ENCODE data around the gene NXPH4. TPM values are rescaled to one million over a fixed set of nuclear protein-coding genes. Genes with fewer than 3 reads are reported as not detected.

The NXPH4 gene
- polyA plus RNA-seq, 1 experiment, result 2.8 TPM

DNA sequence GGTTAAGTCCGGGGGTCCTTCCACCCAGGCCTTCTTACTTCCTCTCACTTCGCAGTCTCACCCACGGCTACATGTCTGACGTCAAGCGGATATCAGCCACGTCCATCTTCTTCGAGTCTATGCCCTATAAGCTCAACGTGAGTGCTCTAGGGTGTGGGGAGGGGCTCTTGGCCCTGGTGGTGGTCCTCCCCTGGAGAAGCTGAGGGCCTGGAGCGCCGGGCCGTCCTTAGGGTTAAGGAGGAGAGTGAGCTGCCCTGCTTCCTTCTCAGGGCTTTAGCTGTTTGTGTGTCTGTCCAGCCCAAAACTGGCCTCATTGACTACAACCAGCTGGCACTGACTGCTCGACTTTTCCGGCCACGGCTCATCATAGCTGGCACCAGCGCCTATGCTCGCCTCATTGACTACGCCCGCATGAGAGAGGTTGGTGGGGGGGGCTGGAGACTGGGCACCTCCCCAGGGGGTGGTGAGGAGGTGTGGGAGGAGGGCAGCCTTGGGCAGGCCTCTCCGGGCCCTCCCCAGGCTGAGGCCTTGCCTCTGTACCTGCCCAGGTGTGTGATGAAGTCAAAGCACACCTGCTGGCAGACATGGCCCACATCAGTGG, 15.7 kb downstream of the NXPH4 start:
- Histone ChIP-seq H3K4me3 (ENCODE audit: low read depth, low read length) (no peak overlapping the region), H3K27me3 (ENCODE audit: control insufficient read depth, insufficient read depth, low read length) (no peaks in the 10 kb centered on the region), H3K36me3 (ENCODE audit: control insufficient read depth, insufficient read depth, low read length) (peaks cover 42% of the 10 kb centered on the region)
- CTCF ChIA-PET, result interaction anchor here (2.1 to 12.2 kb wide), 3 partner anchors 9 to 223 kb away, joined by 4 to 235 read pairs (median 135); partner anchors contain the start of gene INHBE
- POLR2A ChIA-PET, result no interaction called here
- TF ChIP-seq, protein P1, sequence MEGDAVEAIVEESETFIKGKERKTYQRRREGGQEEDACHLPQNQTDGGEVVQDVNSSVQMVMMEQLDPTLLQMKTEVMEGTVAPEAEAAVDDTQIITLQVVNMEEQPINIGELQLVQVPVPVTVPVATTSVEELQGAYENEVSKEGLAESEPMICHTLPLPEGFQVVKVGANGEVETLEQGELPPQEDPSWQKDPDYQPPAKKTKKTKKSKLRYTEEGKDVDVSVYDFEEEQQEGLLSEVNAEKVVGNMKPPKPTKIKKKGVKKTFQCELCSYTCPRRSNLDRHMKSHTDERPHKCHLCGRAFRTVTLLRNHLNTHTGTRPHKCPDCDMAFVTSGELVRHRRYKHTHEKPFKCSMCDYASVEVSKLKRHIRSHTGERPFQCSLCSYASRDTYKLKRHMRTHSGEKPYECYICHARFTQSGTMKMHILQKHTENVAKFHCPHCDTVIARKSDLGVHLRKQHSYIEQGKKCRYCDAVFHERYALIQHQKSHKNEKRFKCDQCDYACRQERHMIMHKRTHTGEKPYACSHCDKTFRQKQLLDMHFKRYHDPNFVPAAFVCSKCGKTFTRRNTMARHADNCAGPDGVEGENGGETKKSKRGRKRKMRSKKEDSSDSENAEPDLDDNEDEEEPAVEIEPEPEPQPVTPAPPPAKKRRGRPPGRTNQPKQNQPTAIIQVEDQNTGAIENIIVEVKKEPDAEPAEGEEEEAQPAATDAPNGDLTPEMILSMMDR (IDR thresholded peaks at IDR 0.05; ENCODE audit: insufficient read depth, low read depth, low read length), result no peak
- no peak for DNase-seq (ENCODE audit: low read depth)

DNA sequence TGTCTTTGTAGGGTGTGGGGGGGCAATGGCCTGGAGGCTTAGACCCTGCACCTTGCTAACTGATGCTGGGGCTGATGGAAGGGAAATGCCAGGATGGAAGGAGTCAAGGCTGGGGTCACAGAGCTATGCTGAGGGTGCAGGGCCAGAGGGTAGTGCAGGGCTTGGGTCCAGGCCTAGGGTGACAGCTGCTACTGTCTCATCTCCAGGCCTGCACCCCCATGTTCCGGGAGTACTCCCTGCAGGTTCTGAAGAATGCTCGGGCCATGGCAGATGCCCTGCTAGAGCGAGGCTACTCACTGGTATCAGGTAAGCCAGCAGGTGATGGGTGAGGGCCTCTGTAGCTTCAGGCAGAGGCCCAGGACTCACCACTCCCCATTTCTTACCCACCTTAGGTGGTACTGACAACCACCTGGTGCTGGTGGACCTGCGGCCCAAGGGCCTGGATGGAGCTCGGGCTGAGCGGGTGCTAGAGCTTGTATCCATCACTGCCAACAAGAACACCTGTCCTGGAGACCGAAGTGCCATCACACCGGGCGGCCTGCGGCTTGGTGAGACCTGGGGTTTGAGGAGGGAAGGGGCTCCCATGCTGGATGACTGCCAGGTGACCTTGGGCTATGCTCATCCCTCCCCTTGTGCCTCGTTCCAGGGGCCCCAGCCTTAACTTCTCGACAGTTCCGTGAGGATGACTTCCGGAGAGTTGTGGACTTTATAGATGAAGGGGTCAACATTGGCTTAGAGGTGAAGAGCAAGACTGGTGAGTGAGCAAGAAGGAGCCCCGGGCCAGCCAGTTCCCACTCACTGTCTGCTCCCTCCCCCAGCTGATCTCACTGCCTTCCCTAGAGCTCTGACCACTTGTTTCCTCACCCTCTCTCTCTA, 17.0 kb downstream of the NXPH4 start:
- TF ChIP-seq, protein P1 (IDR thresholded peaks at IDR 0.05; ENCODE audit: insufficient read depth, low read depth, low read length), result no peak
- H3K36me3 ChIP-seq (ENCODE audit: control insufficient read depth, insufficient read depth, low read length), result peaks cover 42% of the 10 kb centered on the region
- CTCF ChIA-PET, result interaction anchor here (1.0 to 12.2 kb wide), 4 partner anchors 8 to 222 kb away, joined by 4 to 235 read pairs (median 70); partner anchors contain the start of gene INHBE
- no peak for DNase-seq (ENCODE audit: low read depth)
- no peak overlapping the region for H3K4me3 ChIP-seq (ENCODE audit: low read depth, low read length)
- H3K27me3 ChIP-seq (ENCODE audit: control insufficient read depth, insufficient read depth, low read length), result no peaks in the 10 kb centered on the region
- POLR2A ChIA-PET, result no interaction called here

DNA sequence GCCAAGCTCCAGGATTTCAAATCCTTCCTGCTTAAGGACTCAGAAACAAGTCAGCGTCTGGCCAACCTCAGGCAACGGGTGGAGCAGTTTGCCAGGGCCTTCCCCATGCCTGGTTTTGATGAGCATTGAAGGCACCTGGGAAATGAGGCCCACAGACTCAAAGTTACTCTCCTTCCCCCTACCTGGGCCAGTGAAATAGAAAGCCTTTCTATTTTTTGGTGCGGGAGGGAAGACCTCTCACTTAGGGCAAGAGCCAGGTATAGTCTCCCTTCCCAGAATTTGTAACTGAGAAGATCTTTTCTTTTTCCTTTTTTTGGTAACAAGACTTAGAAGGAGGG, 17.6 kb downstream of the NXPH4 start:
- TF ChIP-seq, protein P1 (IDR thresholded peaks at IDR 0.05; ENCODE audit: insufficient read depth, low read depth, low read length), result no peak
- DNase-seq (ENCODE audit: low read depth), result no peak
- Histone ChIP-seq H3K27me3 (ENCODE audit: control insufficient read depth, insufficient read depth, low read length) (no peaks in the 10 kb centered on the region), H3K36me3 (ENCODE audit: control insufficient read depth, insufficient read depth, low read length) (peaks cover 42% of the 10 kb centered on the region), H3K4me3 (ENCODE audit: low read depth, low read length) (no peak overlapping the region)
- CTCF ChIA-PET, result interaction anchor here (2.1 to 12.2 kb wide), 3 partner anchors 7 to 221 kb away, joined by 4 to 235 read pairs (median 135); partner anchors contain the start of gene INHBE
- POLR2A ChIA-PET, result no interaction called here

DNA sequence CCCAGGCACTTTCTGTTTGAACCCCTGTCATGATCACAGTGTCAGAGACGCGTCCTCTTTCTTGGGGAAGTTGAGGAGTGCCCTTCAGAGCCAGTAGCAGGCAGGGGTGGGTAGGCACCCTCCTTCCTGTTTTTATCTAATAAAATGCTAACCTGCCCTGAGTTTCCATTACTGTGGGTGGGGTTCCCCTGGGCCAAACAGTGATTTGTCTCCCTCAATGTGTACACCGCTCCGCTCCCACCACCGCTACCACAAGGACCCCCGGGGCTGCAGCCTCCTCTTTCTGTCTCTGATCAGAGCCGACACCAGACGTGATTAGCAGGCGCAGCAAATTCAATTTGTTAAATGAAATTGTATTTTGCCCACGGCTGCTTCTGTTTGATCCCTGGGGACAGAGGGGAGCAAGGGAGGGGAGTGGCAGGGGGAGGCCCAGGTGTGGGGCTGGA, 18.0 kb downstream of the NXPH4 start:
- Histone ChIP-seq H3K4me3 (ENCODE audit: low read depth, low read length) (no peak overlapping the region), H3K36me3 (ENCODE audit: control insufficient read depth, insufficient read depth, low read length) (peaks cover 42% of the 10 kb centered on the region), H3K27me3 (ENCODE audit: control insufficient read depth, insufficient read depth, low read length) (no peaks in the 10 kb centered on the region)
- TF ChIP-seq, protein P1 (IDR thresholded peaks at IDR 0.05; ENCODE audit: insufficient read depth, low read depth, low read length), result no peak
- POLR2A ChIA-PET, result no interaction called here
- DNase-seq (ENCODE audit: low read depth), result no peak
- CTCF ChIA-PET, result interaction anchor here (12.2 kb wide), 1 partner anchor 7 kb away, joined by 235 read pairs; a partner anchor contains a TSS

All from BJ (cell line).